Activated CD8-positive, alpha-beta memory T cell treated with anti-CD3 and anti-CD28 coated beads, Interleukin-2, amount 50 U/mL, for 24 hours (primary cell): ENCODE results near the gene TNPO3.
"Not testable (repeated sequence)": the region's sequence is repeated elsewhere in the genome, so short reads cannot be mapped to it uniquely, and the experiment has no call there.

Experiments
- DNase-seq: peaks from one replicate; pipeline ENCODE4 v3.0.0-alpha.2; 2020; ENCODE audit errors: extremely low read depth

The TNPO3 gene

GRCh38 chr7:129014501-129015101 is 40.3 kb downstream of the TNPO3 start:
- no peak for DNase-seq

GRCh38 chr7:129013048-129013724 is 41.7 kb downstream of the TNPO3 start:
- no peak for DNase-seq

- no peak for DNase-seq
These were observed 42.3 kb downstream of the TNPO3 start for GRCh38 chr7:129012641-129013040.

GRCh38 chr7:129010075-129010474 is 44.8 kb downstream of the TNPO3 start:
- DNase-seq: no peak

GRCh38 chr7:129009437-129009836 is 45.5 kb downstream of the TNPO3 start:
- DNase-seq: no peak

- DNase-seq: no peak
These were observed 46.1 kb downstream of the TNPO3 start for GRCh38 chr7:129008645-129009414.

- DNase-seq: no peak
These were observed 47.3 kb downstream of the TNPO3 start for GRCh38 chr7:129007572-129007971.

GRCh38 chr7:129006636-129007414 is 48.1 kb downstream of the TNPO3 start:
- DNase-seq: no peak

- DNase-seq: no peak
These were observed 49.7 kb downstream of the TNPO3 start for GRCh38 chr7:129005186-129005585.

GRCh38 chr7:128997181-128997580 is 57.7 kb downstream of the TNPO3 start:
- DNase-seq: no peak

- not testable (repeated sequence) for DNase-seq
These were observed 60.4 kb downstream of the TNPO3 start for GRCh38 chr7:128994560-128994959.

- no peak for DNase-seq
These were observed 61.5 kb downstream of the TNPO3 start for GRCh38 chr7:128993419-128993818.

- no peak for DNase-seq
These were observed 65.0 kb downstream of the TNPO3 start for GRCh38 chr7:128989961-128990360.

GRCh38 chr7:128988372-128988771 is 66.5 kb downstream of the TNPO3 start:
- no peak for DNase-seq

GRCh38 chr7:128986609-128987008 is 68.3 kb downstream of the TNPO3 start:
- DNase-seq: no peak

GRCh38 chr7:128985660-128986059 is 69.3 kb downstream of the TNPO3 start:
- no peak for DNase-seq

GRCh38 chr7:128982105-128982504 is 72.8 kb downstream of the TNPO3 start:
- no peak for DNase-seq

- no peak for DNase-seq
These were observed 80.5 kb downstream of the TNPO3 start for GRCh38 chr7:128974241-128974934.

- no peak for DNase-seq
These were observed 86.3 kb downstream of the TNPO3 start for GRCh38 chr7:128968624-128969023.

- no peak for DNase-seq
These were observed 91.6 kb downstream of the TNPO3 start for GRCh38 chr7:128963327-128963757.

GRCh38 chr7:128962899-128963298 is 92.0 kb downstream of the TNPO3 start:
- no peak for DNase-seq
